GM10248 (cell line): Measurements from ENCODE around the gene FGD4.
"Not testable (repeated sequence)": the region's sequence is repeated elsewhere in the genome, so short reads cannot be mapped to it uniquely, and the experiment has no call there.

Experiments used
- CTCF ChIA-PET: fragments of 300-600 bp; sonication (Branson Sonifier 250); formaldehyde crosslinking; extraction: SDS; loops from one replicate; lab custom pipeline; 2021; ENCODE audit warnings: antibody characterized with exemption; lab: Yijun Ruan, JAX
- POLR2A ChIA-PET: fragments of 350-650 bp; sonication (Branson Sonifier 250); formaldehyde crosslinking; extraction: SDS; loops from one replicate; lab custom pipeline; 2020; ENCODE audit warnings: antibody characterized with exemption; lab: Yijun Ruan, JAX
- DNase-seq: peaks from one replicate; pipeline ENCODE4 v3.0.0; 2012; ENCODE audit errors: extremely low spot score
- CTCF ChIP-seq: IDR thresholded peaks from 2 replicates; pipeline ENCODE4 v1.5.1; 2012; ENCODE audit warnings: mild to moderate bottlenecking, low read depth; ENCODE audit errors: extremely low read depth, missing control alignments, control extremely low read depth

Gene FGD4

GRCh38 chr12:32512910-32513309 is 113.6 kb downstream of the FGD4 start:
- TF ChIP-seq CTCF: no peak
- ChIA-PET CTCF (interaction anchor here (0.8 to 2.9 kb wide), 4 partner anchors 10 to 55 kb away, joined by 3 to 12 read pairs (median 6); no protein-coding TSS in a partner anchor), POLR2A (interaction anchor here (0.6 kb wide), 1 partner anchor 402 kb away, joined by 3 read pairs; no protein-coding TSS in a partner anchor)
- no peak for DNase-seq

- ChIA-PET CTCF (interaction anchor here (1.0 to 2.9 kb wide), 2 partner anchors 8 to 21 kb away, joined by 3 to 9 read pairs; no protein-coding TSS in a partner anchor), POLR2A (no interaction called here)
- DNase-seq: no peak
- no peak for TF ChIP-seq CTCF
These were observed 115.9 kb downstream of the FGD4 start for GRCh38 chr12:32515137-32515873.

GRCh38 chr12:32516230-32516629 is 116.9 kb downstream of the FGD4 start:
- POLR2A ChIA-PET: no interaction called here
- CTCF ChIA-PET: no interaction called here
- DNase-seq: no peak
- no peak for TF ChIP-seq CTCF

GRCh38 chr12:32517966-32518365 is 118.6 kb downstream of the FGD4 start:
- no peak for TF ChIP-seq CTCF
- DNase-seq: no peak
- ChIA-PET CTCF (no interaction called here), POLR2A (no interaction called here)

GRCh38 chr12:32519047-32519446 is 119.7 kb downstream of the FGD4 start:
- no peak for TF ChIP-seq CTCF
- no peak for DNase-seq
- ChIA-PET POLR2A (no interaction called here), CTCF (no interaction called here)

- no peak for TF ChIP-seq CTCF
- DNase-seq: peak; percentile 17
- CTCF ChIA-PET: interaction anchor here (1.4 to 2.5 kb wide), 4 partner anchors 9 to 233 kb away, joined by 3 to 9 read pairs (median 5); partner anchors contain the start of gene YARS2
- POLR2A ChIA-PET: no interaction called here
These were observed 123.2 kb downstream of the FGD4 start for GRCh38 chr12:32522331-32523221.

GRCh38 chr12:32525802-32526201 is 126.4 kb downstream of the FGD4 start:
- DNase-seq, POLR2A ChIA-PET: not testable (repeated sequence)
- CTCF ChIA-PET: interaction anchor here (1.1 kb wide), 1 partner anchor 25 kb away, joined by 3 read pairs; no protein-coding TSS in a partner anchor

- CTCF ChIA-PET: interaction anchor here (1.1 to 1.3 kb wide), 2 partner anchors 15 to 25 kb away, joined by 3 to 4 read pairs; no protein-coding TSS in a partner anchor
- DNase-seq, POLR2A ChIA-PET: not testable (repeated sequence)
These were observed 127.0 kb downstream of the FGD4 start for GRCh38 chr12:32526343-32526742.
